SU-DHL-6 (cell line): ENCODE measurements around the gene CASK.

ENCODE experiments used
- CTCF ChIP-seq: fragments of 200-600 bp; sonication (generic); IDR thresholded peaks from one replicate; pipeline ENCODE4 v1.5.1; 2017; ENCODE audit warnings: antibody characterized with exemption, mild to moderate bottlenecking, low read length, moderate library complexity; ENCODE audit not compliant: insufficient read depth, poor library complexity, severe bottlenecking
- EZH2phosphoT487 ChIP-seq: fragments of 200-600 bp; sonication (generic), shearing (Covaris generic); conservative IDR thresholded peaks from 2 replicates; pipeline ENCODE4 v1.6.1; 2018; ENCODE audit warnings: mild to moderate bottlenecking, antibody characterized with exemption, low read length, moderate library complexity, mixed read lengths

DNA sequence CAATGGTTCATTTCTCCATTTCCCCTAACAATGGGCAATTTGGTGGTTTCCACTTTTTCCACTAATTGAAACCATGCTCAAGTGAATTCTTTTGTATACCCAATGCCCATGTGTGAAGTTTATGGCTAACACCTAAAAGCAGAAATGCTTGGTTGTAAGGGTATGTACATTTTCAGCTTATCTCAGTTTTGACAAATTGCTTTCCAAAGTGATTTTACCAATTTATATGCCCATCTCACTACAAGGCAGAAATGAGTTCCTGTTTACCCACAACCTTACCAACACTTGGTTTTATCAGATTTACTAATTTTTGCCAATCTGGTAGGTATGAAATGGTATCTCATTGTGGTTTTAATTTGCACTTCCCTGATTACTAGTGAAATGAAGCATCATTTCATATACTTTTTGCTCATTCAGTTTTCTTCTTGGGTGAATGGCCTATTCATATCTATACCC, 219.8 kb downstream of the CASK start:
- TF ChIP-seq CTCF: no peak
- TF ChIP-seq EZH2phosphoT487: no peak
